CD4-positive, alpha-beta T cell (primary cell): Measurements from ENCODE around the gene ZSCAN22. TPM values are rescaled to one million over a fixed set of nuclear protein-coding genes. Genes with fewer than 3 reads are reported as not detected.

ENCODE experiments used
- ATAC-seq: fragments of 200-7000 bp; cut with Tn5 transposase; one replicate; pipeline ENCODE4 v1.10.0; 2022; ENCODE audit warnings: mild to moderate bottlenecking; ENCODE audit not compliant: poor library complexity
- CTCF ChIA-PET: fragments of 350-600 bp; sonication (Branson Sonifier 250); formaldehyde crosslinking; loops from one replicate; lab custom pipeline; 2021; ENCODE audit warnings: antibody characterized with exemption, inconsistent platforms; lab: Charles Lee
- POLR2A ChIA-PET: fragments of 350-600 bp; sonication (Branson Sonifier 250); formaldehyde crosslinking; loops from one replicate; lab custom pipeline; 2021; ENCODE audit warnings: antibody characterized with exemption, inconsistent platforms; lab: Charles Lee
- DNase-seq, 14 experiments: peaks; one replicate each; pipeline ENCODE4 v3.0.0-alpha.2; 2013 to 2020; ENCODE audit warnings: mixed read lengths in 2 of 14
- H3K27ac ChIP-seq, 2 donors: one replicate each; pipeline versions ENCODE4 v1.5.1 to v1.7.0; 2013; ENCODE audit warnings: low read length in 2 of 2, low read depth in 1 of 2, mild to moderate bottlenecking in 1 of 2
- H3K27me3 ChIP-seq, 2 experiments: 1 replicate in 1 of 2; 2 replicates in 1 of 2; pipeline versions ENCODE4 v1.6.1 to v1.7.0; 2013; ENCODE audit warnings: low read length in 2 of 2, control low read depth in 1 of 2, mild to moderate bottlenecking in 1 of 2, moderate library complexity in 1 of 2; ENCODE audit not compliant: insufficient read depth in 2 of 2, control insufficient read depth in 1 of 2
- H3K36me3 ChIP-seq: one replicate; pipeline ENCODE4 v1.6.1; 2013; ENCODE audit warnings: low read length, control low read depth; ENCODE audit not compliant: insufficient read depth
- H3K4me1 ChIP-seq: one replicate; pipeline ENCODE4 v1.6.1; 2013; ENCODE audit warnings: low read length, control low read depth; ENCODE audit not compliant: insufficient read depth
- H3K4me3 ChIP-seq: one replicate; pipeline ENCODE4 v1.5.1; 2013; ENCODE audit warnings: mild to moderate bottlenecking, low read length, moderate library complexity
- H3K9me3 ChIP-seq, 2 experiments: 1 replicate in 1 of 2; 2 replicates in 1 of 2; pipeline versions ENCODE4 v1.6.1 to v1.7.0; 2013; ENCODE audit warnings: low read length in 2 of 2, mild to moderate bottlenecking in 2 of 2, control low read depth in 1 of 2, moderate library complexity in 1 of 2; ENCODE audit not compliant: control insufficient read depth in 1 of 2, insufficient read depth in 1 of 2
- H3K27ac Mint-ChIP-seq: one replicate; pipeline ENCODE4 v1.8.0; 2020; ENCODE audit warnings: mixed read lengths
- H3K27me3 Mint-ChIP-seq: one replicate; pipeline ENCODE4 v1.8.0; 2021; ENCODE audit warnings: mixed read lengths
- H3K36me3 Mint-ChIP-seq: one replicate; pipeline ENCODE4 v1.8.0; 2021; ENCODE audit warnings: low read depth, mixed read lengths
- H3K4me1 Mint-ChIP-seq: one replicate; pipeline ENCODE4 v1.8.0; 2021; ENCODE audit warnings: low read depth, mixed read lengths
- H3K4me3 Mint-ChIP-seq: one replicate; pipeline ENCODE4 v1.8.0; 2020; ENCODE audit warnings: mild to moderate bottlenecking, mixed read lengths
- H3K9me3 Mint-ChIP-seq: one replicate; pipeline ENCODE4 v1.8.0; 2020; ENCODE audit warnings: mixed read lengths
- CTCF ChIP-seq: fragments of 200-600 bp; IDR thresholded peaks from one replicate; pipeline ENCODE4 v1.8.0; 2022; ENCODE audit warnings: antibody characterized with exemption, mild to moderate bottlenecking
- intact Hi-C, 2 experiments: fragments of 100-400 bp; cut with DNase I in 1 of 2; cut with micrococcal nuclease in 1 of 2; formaldehyde crosslinking; loops; one replicate each; pipeline versions ENCODE4 v1.15.1 to v1.9.0; 2023 to 2025; cut with DNase I, micrococcal nuclease
- total RNA-seq, 174 experiments: library from RNA in 2 of 174; stranded (reverse) in 2 of 174; gene quantifications; one replicate each; pipeline ENCODE4 v1.2.3 and lab custom pipeline; 2021 to 2026

ZSCAN22 gene
- total RNA-seq, 2 experiments from 2014 or later, result 0.77 to 0.81 TPM

DNA sequence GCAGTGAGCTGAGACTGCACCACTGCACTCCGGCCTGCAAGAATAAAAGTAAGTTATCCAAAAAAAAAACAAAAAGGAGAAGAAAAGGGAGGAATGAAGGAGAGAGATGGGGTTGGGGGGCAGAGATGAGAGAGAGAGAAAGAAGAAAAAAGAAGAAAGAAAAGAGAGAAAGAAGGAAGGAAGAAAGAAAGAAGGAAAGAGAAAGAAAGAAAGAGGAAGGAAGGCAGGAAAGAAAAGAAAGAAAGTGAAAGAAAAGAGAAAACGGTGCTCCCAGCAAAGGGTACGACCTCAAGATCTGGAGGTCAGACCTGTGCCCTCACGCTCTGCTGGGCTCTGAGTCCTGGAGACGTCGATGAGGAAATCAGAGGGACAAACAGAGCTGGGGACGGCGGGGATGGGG is 22.8 kb downstream of the ZSCAN22 start:
- no peak for ATAC-seq
- CTCF ChIA-PET, result no interaction called here
- H3K27me3 ChIP-seq, result peaks cover 0 to 2% of the 10 kb centered on the region in 2 experiments
- H3K4me1 ChIP-seq, result peaks cover 21% of the 10 kb centered on the region
- H3K27ac ChIP-seq, result no peak overlapping the region
- Mint-ChIP-seq H3K4me1 (peaks cover 22% of the 10 kb centered on the region), H3K27ac (no peak overlapping the region), H3K9me3 (no peaks in the 10 kb centered on the region), H3K27me3 (peaks cover 15% of the 10 kb centered on the region), H3K36me3 (peaks cover 4% of the 10 kb centered on the region), H3K4me3 (no peak overlapping the region)
- H3K9me3 ChIP-seq, result peaks cover 0 to 13% of the 10 kb centered on the region in 2 experiments
- H3K4me3 ChIP-seq, result no peak overlapping the region
- intact Hi-C loops, result no loop called here
- POLR2A ChIA-PET, result interaction anchor here (0.7 kb wide), 1 partner anchor 500 kb away, joined by 3 read pairs; the partner anchor contains the start of gene ZNF587
- no peak for DNase-seq
- H3K36me3 ChIP-seq, result no peaks in the 10 kb centered on the region
- TF ChIP-seq CTCF, result no peak

- H3K27me3 ChIP-seq, result peaks cover 0 to 2% of the 10 kb centered on the region in 2 experiments
- H3K27ac ChIP-seq, result no peak overlapping the region
- CTCF ChIA-PET, result no interaction called here
- peaks cover 4% of the 10 kb centered on the region for H3K36me3 Mint-ChIP-seq
- intact Hi-C loops, result no loop called here
- H3K36me3 ChIP-seq, result no peaks in the 10 kb centered on the region
- peaks cover 25% of the 10 kb centered on the region for H3K4me1 Mint-ChIP-seq
- DNase-seq (no peak), ATAC-seq (no peak)
- no peak for TF ChIP-seq CTCF
- H3K4me3 Mint-ChIP-seq, result no peak overlapping the region
- H3K27me3 Mint-ChIP-seq, result peaks cover 15% of the 10 kb centered on the region
- POLR2A ChIA-PET, result interaction anchor here (0.7 kb wide), 1 partner anchor 501 kb away, joined by 3 read pairs; the partner anchor contains the start of gene ZNF587
- H3K9me3 Mint-ChIP-seq, result no peaks in the 10 kb centered on the region
- H3K9me3 ChIP-seq, result peaks cover 0 to 16% of the 10 kb centered on the region in 2 experiments
- no peak overlapping the region for H3K4me3 ChIP-seq
- H3K27ac Mint-ChIP-seq, result no peak overlapping the region
- peaks cover 25% of the 10 kb centered on the region for H3K4me1 ChIP-seq
Observed at GRCh38 chr19:58350001-58350861, 23.4 kb downstream of the ZSCAN22 start.

DNA sequence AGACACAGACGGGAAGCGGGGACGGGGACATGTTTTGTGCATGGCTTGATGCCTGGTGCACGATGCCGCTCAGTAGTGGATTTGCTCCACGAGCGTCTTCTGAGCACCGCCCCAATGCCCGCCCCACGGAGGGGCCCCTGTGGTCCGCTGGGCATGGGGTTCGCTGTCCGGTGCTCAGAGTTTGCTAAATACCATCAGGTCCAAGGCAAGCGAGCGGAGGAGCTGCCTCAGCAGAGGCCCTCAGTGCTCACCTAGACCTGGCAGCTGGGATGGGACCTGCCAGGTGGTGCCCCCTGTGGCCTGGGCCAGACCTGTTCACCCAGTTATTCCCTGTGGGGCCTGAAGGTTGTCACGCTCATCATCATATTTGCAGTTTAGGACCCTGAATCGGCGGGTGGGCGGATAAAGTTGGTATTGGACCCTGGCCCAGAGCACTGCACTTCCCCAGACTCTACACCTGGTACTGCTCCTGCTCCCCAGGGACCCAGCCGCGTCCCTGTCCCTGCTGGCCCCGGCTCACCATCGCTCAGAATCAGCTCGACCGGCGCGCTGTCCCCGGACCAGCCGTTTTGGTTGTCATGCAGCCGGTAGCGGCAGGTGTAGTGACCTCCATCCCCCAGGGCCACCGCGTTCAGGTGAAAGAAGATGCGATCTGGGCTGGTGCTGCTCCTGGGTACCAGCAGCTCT is 24.2 kb downstream of the ZSCAN22 start:
- POLR2A ChIA-PET, result interaction anchor here (0.9 kb wide), 1 partner anchor 12 kb away, joined by 3 read pairs; the partner anchor contains the start of gene ZNF497

More for the DNA sequence above, 24.2 kb downstream of the ZSCAN22 start:
- no peaks in the 10 kb centered on the region for H3K9me3 Mint-ChIP-seq
- ATAC-seq, result no peak
- Histone ChIP-seq H3K9me3 (peaks cover 0 to 24% of the 10 kb centered on the region in 2 experiments), H3K4me1 (peaks cover 32% of the 10 kb centered on the region), H3K36me3 (no peaks in the 10 kb centered on the region), H3K27me3 (peaks cover 0 to 2% of the 10 kb centered on the region in 2 experiments), H3K4me3 (no peak overlapping the region), H3K27ac (no peak overlapping the region)
- peaks cover 9% of the 10 kb centered on the region for H3K27me3 Mint-ChIP-seq
- CTCF ChIA-PET, result no interaction called here
- no peak for DNase-seq
- H3K27ac Mint-ChIP-seq, result no peak overlapping the region
- intact Hi-C loops, result no loop called here
- peaks cover 22% of the 10 kb centered on the region for H3K4me1 Mint-ChIP-seq
- H3K4me3 Mint-ChIP-seq, result no peak overlapping the region
- TF ChIP-seq CTCF, result no peak
- H3K36me3 Mint-ChIP-seq, result peaks cover 4% of the 10 kb centered on the region
